Right lobe of liver (tissue), 6 donors: ENCODE results near the gene KLF2. TPM values are rescaled to one million over a fixed set of nuclear protein-coding genes. Genes with fewer than 3 reads are reported as not detected.
A peak's percentile ranks its signal among the peaks of the same experiment; 100 is the strongest.
"Not testable (repeated sequence)": the region's sequence is repeated elsewhere in the genome, so short reads cannot be mapped to it uniquely, and the experiment has no call there.

ENCODE experiments used
- ATAC-seq, 4 donors: fragments of 200-7000 bp; cut with Tn5 transposase; one replicate each; pipeline ENCODE4 v1.9.1; 2020; ENCODE audit warnings: mild to moderate bottlenecking in 4 of 4, moderate library complexity in 4 of 4
- DNase-seq, 3 donors: peaks; one replicate each; pipeline ENCODE4 v3.0.0-alpha.2; 2020
- H3K27ac ChIP-seq, 3 donors: fragments of 200-600 bp; one replicate each; pipeline ENCODE4 v1.8.0; 2022
- H3K27me3 ChIP-seq, 2 donors: fragments of 200-600 bp; one replicate each; pipeline ENCODE4 v1.8.0; 2022
- H3K36me3 ChIP-seq, 4 donors: fragments of 200-600 bp; sonication (generic) in 1 of 4; one replicate each; pipeline versions ENCODE4 v1.5.1 to v1.8.0; 2017 to 2022; ENCODE audit warnings: control low read depth in 1 of 4
- H3K4me1 ChIP-seq, 4 donors: fragments of 200-600 bp; sonication (generic) in 1 of 4; one replicate each; pipeline versions ENCODE4 v1.5.1 to v1.8.0; 2017 to 2022; ENCODE audit warnings: control low read depth in 1 of 4
- H3K4me3 ChIP-seq, 3 donors: fragments of 200-600 bp; one replicate each; pipeline ENCODE4 v1.8.0; 2022
- H3K9me3 ChIP-seq, 4 donors: fragments of 200-600 bp; sonication (generic) in 1 of 4; one replicate each; pipeline versions ENCODE4 v1.5.1 to v1.8.0; 2017 to 2022; ENCODE audit warnings: control low read depth in 1 of 4
- CTCF ChIP-seq, 4 donors: fragments of 200-600 bp in 3 of 4; fragments of 450-650 bp in 1 of 4; IDR thresholded peaks; one replicate each; pipeline versions ENCODE4 v1.5.1 to v1.8.0; 2016 to 2022; ENCODE audit warnings: antibody characterized with exemption in 4 of 4, mild to moderate bottlenecking in 2 of 4
- POLR2A ChIP-seq: fragments of 450-650 bp; IDR thresholded peaks from one replicate; pipeline ENCODE4 v1.6.1; 2017; ENCODE audit warnings: antibody characterized with exemption, mild to moderate bottlenecking
- WGBS: methylation state at CpG from one replicate; pipeline ENCODE4 v1.1.6; 2018; ENCODE audit warnings: low coverage, low lambda C conversion rate; ENCODE audit not compliant: insufficient coverage; ENCODE audit errors: missing lambda C conversion rate; 5-methylcytosine and 5-hydroxymethylcytosine counted together
- intact Hi-C, 2 donors: fragments of 100-400 bp; cut with DNase I; formaldehyde crosslinking; loops; one replicate each; pipeline versions ENCODE4 v1.11.2 to v1.14.1; 2022
- total RNA-seq, 6 experiments: library from RNA; depleted of rRNA in 2 of 6; stranded (reverse); fragments of >200 nt in 2 of 6; fragmentation: NEBNext Ultra II Directional in 3 of 6; extraction: Animal tissue kit (Norgen Biotek cat#: 25700) in 3 of 6; gene quantifications; one replicate each; pipeline versions ENCODE4 v1.1.0 to v1.2.4, GENCODE V29; 2016 to 2023
- donor health status: DM: no; HTN: yes; CAD: no.
- donor health status: DM: no; HTN: no; CAD: no.
- donor health status: DM: no; HTN: no; CAD: no.
- donor health status: DM: no; HTN: yes; CAD: no.
- donor health status: DM: no; HTN: yes; CAD: no.

The KLF2 gene
- total RNA-seq, 6 experiments from 2014 or later: 3.7 to 10.1 (median 4.8) TPM

- no peak overlapping the region for H3K4me3 ChIP-seq
- WGBS: 71% methylated on average over 5 of the region's 7 CpGs
- peaks cover 0 to 15% (median 3%) of the 10 kb centered on the region in 4 donors for H3K4me1 ChIP-seq
- no peak overlapping the region for H3K27ac ChIP-seq
- no peaks in the 10 kb centered on the region for H3K36me3 ChIP-seq
- no peak for DNase-seq
- no peak for ATAC-seq
- intact Hi-C loops: no loop called here
- no peaks in the 10 kb centered on the region for H3K9me3 ChIP-seq
- H3K27me3 ChIP-seq: no peaks in the 10 kb centered on the region
- TF ChIP-seq CTCF (IDR thresholded peaks at IDR 0.05) (no peak), POLR2A (no peak)
Measured at GRCh38 chr19:16343156-16343555, 18.5 kb downstream of the KLF2 start.

GRCh38 chr19:16345457-16345856 lies 20.8 kb downstream of the KLF2 start:
- Histone ChIP-seq H3K4me3 (no peak overlapping the region), H3K4me1 (peaks cover 0 to 10% (median 3%) of the 10 kb centered on the region in 4 donors), H3K36me3 (no peaks in the 10 kb centered on the region), H3K27me3 (no peaks in the 10 kb centered on the region), H3K27ac (peak overlapping the region in 2 of 3 donors; percentile 24 to 56), H3K9me3 (no peaks in the 10 kb centered on the region)
- no peak for TF ChIP-seq CTCF (IDR thresholded peaks at IDR 0.05)
- TF ChIP-seq POLR2A: no peak
- WGBS: 35% methylated on average over 4 of the region's 4 CpGs
- peak; percentile 52 to 78 (median 70) for ATAC-seq
- intact Hi-C loops: no loop called here
- no peak for DNase-seq

- H3K27me3 ChIP-seq, H3K9me3 ChIP-seq, ATAC-seq, H3K4me1 ChIP-seq, H3K4me3 ChIP-seq, H3K27ac ChIP-seq, H3K36me3 ChIP-seq, intact Hi-C loops, DNase-seq: not testable (repeated sequence)
- WGBS: 79% methylated on average over 3 of the region's 4 CpGs
Measured at GRCh38 chr19:16347099-16347498, 22.5 kb downstream of the KLF2 start.

GRCh38 chr19:16347706-16348105 lies 23.1 kb downstream of the KLF2 start:
- intact Hi-C loops: no loop called here
- DNase-seq (no peak), ATAC-seq (no peak)
- TF ChIP-seq POLR2A (no peak), CTCF (IDR thresholded peaks at IDR 0.05) (no peak)
- peaks cover 0 to 10% (median 3%) of the 10 kb centered on the region in 4 donors for H3K4me1 ChIP-seq
- WGBS: 71% methylated on average over 6 of the region's 6 CpGs
- H3K27me3 ChIP-seq: no peaks in the 10 kb centered on the region
- H3K27ac ChIP-seq: no peak overlapping the region
- no peaks in the 10 kb centered on the region for H3K36me3 ChIP-seq
- no peaks in the 10 kb centered on the region for H3K9me3 ChIP-seq
- H3K4me3 ChIP-seq: no peak overlapping the region

GRCh38 chr19:16349551-16350152 lies 25.0 kb downstream of the KLF2 start:
- no peak for ATAC-seq
- WGBS: 63% methylated on average over 10 of the region's 13 CpGs

More at GRCh38 chr19:16349551-16350152, 25.0 kb downstream of the KLF2 start:
- no peak for TF ChIP-seq CTCF (IDR thresholded peaks at IDR 0.05)
- no peak for TF ChIP-seq POLR2A
- intact Hi-C loops: no loop called here
- no peaks in the 10 kb centered on the region for H3K9me3 ChIP-seq
- H3K27me3 ChIP-seq: no peaks in the 10 kb centered on the region
- no peak overlapping the region for H3K27ac ChIP-seq
- peaks cover 0 to 10% (median 3%) of the 10 kb centered on the region in 4 donors for H3K4me1 ChIP-seq
- no peaks in the 10 kb centered on the region for H3K36me3 ChIP-seq
- DNase-seq: no peak
- H3K4me3 ChIP-seq: no peak overlapping the region
